ENCODE results near the gene PIERCE2. TPM values are rescaled to one million over a fixed set of nuclear protein-coding genes. Genes with fewer than 3 reads are reported as not detected.

The PIERCE2 gene
- 1.8 TPM in 1 of 2 replicates, not detected in the other for total RNA-seq

DNA sequence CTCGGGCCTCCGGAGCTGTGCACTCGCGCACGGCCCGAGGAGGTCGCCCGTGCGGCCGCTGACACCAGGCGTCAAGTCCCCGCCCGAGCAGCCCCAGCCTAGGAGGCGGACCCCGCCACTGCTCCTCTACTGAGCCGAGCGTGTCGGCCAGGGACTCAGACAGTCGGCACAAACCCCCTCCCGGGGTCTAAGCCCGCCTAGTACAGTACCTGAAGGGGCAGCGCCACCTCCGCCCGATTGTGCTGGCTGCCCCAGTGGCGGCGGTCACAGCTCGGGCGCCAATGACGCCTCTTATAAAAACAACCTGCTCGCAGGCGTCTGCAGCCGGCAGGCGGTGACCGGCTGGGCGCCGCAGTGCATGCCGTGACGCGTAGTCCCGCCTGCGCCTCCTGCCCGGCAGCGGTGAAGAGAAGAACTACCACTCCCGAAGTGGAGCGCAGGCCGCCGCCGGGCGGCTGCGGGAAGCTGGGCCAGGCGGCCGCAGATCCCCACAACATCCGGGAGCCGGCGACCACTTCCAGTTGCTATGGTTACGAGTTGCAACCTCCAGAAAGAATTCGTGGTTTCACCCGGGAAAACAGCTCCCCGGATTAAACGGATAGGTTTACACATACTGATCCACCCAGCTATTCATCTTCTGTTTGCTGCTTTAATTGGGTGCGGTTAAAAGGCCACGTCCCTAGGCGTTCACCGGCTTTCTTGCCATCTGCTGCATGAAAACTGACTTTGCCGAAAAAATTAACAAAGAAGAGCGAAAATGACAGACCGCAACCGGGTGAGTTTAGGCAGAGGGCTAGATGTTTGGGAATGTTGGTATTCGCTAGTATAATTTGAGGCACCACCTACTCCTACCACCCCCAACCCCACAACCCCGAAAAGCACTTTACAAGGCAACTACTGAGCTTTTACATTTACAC, at the start of gene PIERCE2, which contains the start of gene CCPG1:
Gene PIERCE2 (plus strand): TSS at position 484 of the 917 bp plus-strand sequence. CDS start 274 bp downstream, at position 758.
Gene CCPG1 (minus strand): TSS at position 348 of the 917 bp plus-strand sequence. CDS start 18,935 bp downstream, outside the sequence.

Other genes with a start within 250 kb of the PIERCE2 start
- 63.0 and 121 TPM in 2 replicates for gene RSL24D1, start 211.6 kb upstream of the PIERCE2 start, total RNA-seq
- 10.3 and 27.1 TPM in 2 replicates for gene RAB27A, start 118.7 kb upstream of the PIERCE2 start, total RNA-seq
- 9.3 and 9.8 TPM in 2 replicates for gene PIGBOS1, start 89.4 kb upstream of the PIERCE2 start, total RNA-seq
- gene PIGB, start 89.3 kb upstream of the PIERCE2 start, total RNA-seq = 7.7 and 10.5 TPM in 2 replicates
- 30.9 and 189 TPM in 2 replicates for gene CCPG1, start 136 bp upstream of the PIERCE2 start, total RNA-seq
- 0.14 TPM in 1 of 2 replicates, not detected in the other for gene DNAAF4, start 99.7 kb downstream of the PIERCE2 start, total RNA-seq
- 6.0 and 6.1 TPM in 2 replicates for gene PYGO1, start 179.8 kb downstream of the PIERCE2 start, total RNA-seq

Measured in placental pericyte (primary cell).